HG03095 (cell line): ENCODE results near the gene SRI.

ENCODE experiments used
- ATAC-seq: cut with Tn5 transposase; IDR thresholded peaks from one replicate; pipeline ENCODE4 v1.9.1; 2021; ENCODE audit warnings: moderate library complexity; ENCODE audit not compliant: unreplicated experiment

Gene SRI

DNA sequence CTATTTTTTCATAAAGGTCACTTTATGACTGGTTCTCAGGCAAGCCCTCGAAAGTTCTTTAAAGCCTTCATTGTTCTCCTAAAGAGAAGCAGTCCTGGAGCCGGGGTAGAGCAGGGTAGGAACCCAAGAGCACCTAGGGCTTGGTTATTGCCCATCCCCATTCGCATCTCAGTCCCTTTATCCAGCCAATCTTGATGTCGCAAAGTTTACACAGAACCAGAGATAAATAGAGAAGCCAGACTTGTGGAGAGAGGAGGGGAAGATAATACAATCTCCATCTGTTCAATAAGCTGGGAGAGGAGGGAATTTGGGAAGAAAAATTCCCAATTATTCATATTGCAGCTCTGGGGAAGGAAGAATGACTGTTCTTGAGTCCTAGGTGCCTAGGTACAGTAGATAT is 6.4 kb upstream of the SRI start:
- ATAC-seq: no peak

DNA sequence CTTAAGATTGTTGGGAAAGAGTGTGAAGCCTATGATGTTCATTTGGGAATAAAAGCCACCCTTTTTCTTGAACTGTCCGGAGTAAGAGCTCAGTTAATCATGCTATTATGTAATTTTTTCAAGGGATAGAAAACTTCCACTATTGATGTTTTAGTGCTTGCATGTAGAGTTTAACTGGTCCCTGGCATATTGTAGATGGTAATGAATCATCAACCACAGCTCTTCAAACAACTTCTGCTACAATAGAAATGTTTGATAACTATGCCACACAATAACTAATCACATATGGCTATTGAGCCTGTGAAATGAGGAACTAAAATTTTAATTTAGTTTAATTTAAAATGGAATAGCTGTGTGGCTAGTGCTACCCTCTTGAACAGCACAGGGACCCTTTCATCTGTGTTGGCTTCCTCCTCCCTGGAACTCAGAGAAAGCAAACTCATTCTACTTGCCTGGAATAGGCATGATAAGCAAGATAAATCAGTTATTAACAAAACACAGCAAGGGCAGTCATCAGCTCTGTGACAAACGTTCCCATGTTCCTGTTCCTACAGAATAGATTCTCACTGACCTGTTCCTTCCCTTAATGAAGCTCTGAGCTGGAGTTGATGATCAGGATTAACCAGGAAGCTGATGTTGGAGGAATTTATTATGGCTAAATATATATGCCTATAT is 4.9 kb upstream of the SRI start:
- no peak for ATAC-seq

DNA sequence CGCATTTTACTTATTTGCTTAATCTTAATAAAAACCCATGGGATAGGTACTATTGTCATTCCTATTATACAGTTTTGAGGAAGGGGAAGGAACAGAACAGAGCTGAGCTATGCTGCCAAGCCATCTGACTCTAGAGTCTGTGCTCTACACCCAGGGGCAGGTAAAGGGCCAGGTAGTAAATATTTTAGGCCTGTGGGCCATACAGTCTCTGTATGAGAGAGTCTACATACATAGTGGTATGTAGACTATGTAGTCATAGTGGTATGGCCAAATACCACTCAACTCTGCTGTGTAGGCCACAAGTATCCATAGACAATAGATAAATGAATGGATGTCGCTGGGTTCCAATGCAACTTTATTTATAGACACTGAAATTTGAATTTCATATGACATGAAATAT is 3.4 kb upstream of the SRI start:
- no peak for ATAC-seq

DNA sequence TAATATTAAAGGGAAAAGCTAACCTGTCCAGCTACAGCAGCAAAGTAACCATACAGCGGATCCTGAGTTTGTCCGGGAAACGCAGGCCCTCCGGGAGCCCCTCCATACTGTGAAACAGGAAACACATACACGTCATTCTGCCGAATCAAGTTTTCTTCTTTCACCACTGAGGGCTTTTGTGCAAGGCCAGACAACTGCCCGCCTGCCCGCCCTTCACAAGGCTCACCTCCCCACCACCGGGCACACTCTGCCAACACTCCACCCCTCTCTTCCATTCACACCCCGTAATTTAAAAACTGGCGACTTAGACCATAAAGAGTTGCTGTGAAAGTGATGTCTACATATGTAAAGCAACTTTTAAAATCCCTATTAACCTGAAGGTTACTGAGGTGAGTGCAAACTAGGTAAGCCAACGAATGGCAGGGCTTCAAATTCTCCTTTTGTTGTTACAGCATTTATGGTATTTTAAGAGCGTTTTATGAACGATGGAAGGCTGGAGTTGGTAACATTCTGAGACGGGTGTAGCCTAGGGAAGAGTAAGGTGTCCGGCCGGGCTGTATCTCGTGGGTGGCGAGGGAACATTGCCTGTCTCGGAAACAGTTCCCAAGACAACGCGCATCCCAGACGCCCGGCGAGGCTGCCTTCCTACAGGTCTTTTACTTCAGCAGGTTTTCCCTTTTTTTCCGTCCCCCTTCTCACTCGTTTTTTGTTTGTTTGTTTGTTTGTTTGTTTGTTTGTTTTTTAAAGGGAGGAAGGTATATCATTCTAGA is 817 bp downstream of the SRI start:
- ATAC-seq: peak; percentile 26

DNA sequence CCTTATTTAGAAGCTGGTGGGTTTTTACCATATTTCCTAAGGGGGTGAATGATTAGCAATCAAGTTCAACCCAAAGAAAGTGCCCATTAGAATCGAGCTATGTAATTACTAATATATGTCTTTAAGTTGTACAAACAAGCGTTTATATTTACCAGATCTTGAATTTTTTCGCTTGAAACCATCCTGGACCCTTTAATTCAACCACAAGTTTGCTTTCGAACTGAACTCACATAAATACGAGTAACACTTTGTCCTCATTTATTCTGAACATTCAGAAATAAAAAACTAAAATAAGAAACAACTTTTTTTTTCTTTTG is 1.5 kb downstream of the SRI start:
- no peak for ATAC-seq

DNA sequence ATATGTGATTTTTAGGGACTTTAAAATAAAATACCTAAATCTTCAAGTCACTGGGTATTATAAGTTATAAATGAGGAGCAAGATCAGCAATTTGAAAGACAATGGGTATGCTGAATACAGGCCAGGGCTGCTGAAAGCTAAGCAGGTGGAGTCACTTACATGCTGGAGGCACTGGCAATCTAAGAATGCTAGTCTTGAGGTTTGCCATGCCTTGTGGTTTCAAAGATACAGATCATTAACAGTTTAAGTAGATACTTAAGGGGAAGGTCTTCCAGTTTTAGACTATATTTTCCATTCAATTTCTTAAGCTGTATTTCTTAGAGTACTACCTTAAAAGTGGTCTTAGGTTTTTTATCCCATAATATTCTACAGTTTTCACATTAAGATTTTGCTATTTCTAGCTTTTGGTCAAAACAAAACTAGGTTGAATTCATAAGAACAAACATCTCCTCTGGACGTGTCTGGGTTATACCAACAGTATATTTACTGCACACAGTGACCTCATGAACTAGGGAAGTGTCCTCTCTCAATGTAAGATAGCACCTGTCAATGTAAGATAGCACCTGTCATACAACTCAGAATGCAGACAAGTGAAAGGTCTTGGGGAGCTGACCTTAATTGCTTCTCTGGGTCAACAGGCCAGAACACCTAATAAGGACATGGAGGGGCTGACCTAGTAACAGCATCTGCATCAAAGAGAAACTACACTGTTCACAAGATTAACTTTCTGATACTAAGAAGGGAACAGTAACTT is 2.0 kb downstream of the SRI start:
- peak; percentile 78 for ATAC-seq

DNA sequence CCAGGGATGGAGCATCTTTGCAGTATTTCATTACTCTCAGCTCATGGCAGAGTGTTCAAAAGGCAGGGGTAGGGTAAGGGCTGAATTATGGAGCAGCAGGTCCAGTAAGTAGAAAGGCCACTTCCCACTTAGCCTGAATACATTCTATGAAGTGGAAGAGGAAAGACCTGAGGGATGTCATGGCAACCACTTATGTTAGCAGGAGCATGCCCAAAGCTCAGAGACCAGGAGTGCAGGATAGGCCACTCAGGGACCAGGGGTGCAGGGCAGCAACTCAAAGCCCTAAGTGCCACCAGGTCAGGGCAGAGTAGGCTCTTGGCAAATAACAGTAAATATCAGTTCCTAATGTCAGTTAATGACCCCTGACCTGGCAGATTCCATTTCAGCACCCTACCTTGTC is 3.6 kb downstream of the SRI start:
- ATAC-seq: no peak

DNA sequence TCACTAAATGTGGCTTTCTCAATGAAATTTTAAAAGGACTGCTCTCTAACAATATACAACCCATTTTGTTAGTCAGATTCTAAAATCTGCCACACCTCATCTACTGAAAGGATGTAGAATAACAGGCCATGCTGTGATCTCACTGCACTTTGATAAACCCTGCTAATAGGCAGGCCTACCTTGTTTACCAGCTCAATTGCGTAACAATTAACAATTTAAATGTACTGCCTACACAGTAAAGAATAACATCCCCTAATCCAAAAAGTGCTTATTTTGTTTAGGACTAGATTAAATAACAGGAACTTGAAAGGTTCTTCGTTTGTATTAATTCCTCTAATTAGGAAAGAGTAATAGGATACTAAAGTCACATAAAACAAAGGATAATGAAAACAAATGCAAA is 4.5 kb downstream of the SRI start:
- no peak for ATAC-seq

DNA sequence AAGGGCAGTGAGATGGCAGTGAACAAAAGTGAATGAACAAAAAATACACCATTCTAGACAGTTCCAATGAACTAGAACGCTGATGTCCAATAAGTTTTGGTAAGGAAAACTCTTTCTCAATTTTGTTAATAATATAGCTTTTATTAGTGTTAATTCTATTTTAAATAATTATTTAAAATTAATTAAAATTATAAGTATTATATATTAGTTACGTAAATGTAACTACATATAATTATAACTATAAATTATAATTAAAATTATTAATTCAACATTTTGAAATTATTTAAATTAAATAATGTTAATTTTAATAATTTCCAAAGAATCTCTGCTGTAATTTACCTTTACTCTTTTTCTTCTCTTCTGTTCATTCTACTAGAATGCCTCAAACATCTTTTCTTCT is 5.4 kb downstream of the SRI start:
- ATAC-seq: no peak

DNA sequence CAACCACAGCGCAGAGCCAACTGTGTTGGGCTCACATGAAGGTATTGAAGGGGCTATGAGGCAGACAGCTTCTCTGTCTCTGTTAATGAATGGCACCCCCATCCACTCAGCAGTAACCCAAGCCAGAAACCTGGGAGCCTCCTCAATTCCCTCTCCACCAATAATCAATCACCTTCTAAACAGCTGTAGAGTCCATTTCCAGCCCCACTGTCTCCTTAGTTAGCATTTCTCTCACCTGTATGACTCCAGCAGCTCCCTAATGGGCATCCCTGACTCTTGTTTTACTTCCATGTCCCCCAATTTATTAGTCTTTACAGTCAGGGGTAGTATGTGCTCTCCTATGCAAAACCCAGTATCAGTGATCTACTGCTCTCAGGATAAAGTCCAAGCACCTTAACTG is 6.9 kb downstream of the SRI start:
- ATAC-seq: no peak

DNA sequence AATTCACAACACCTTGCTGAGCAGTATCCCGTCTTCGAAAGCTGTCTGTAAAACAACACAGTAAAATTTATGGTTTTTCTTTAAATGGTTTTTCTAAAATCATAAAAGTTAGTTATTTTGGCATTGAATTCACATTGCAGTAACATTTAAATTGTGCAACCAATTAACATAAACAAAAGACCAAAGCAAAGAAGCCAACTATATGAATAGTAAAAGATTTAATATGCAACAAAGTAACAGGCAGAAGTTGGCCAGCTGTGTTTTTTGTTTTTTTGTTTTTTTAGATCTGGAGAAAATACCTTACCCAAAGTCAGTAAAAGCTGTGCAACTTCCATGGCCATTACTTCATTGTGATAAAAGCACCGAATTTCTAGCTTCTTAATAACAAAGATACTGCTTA is 11.3 kb downstream of the SRI start:
- no peak for ATAC-seq

DNA sequence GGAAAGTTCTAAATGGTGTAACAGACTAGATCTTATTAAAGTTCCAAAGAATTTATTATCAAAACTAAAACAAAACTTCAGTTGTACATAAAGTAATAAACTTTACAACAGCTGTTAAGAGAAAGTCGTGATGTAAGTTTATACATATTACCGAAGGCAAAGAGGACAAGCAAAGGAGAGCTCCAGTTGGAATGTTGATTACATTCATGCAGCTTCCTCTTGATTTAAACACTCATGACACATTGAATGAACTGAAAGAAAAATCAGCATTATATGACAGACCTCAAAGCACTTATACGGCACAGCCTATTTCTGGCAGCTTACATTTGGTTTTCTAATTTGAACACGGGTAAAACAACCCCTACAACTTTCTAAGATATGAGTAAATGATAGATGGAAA is 13.6 kb downstream of the SRI start:
- no peak for ATAC-seq

DNA sequence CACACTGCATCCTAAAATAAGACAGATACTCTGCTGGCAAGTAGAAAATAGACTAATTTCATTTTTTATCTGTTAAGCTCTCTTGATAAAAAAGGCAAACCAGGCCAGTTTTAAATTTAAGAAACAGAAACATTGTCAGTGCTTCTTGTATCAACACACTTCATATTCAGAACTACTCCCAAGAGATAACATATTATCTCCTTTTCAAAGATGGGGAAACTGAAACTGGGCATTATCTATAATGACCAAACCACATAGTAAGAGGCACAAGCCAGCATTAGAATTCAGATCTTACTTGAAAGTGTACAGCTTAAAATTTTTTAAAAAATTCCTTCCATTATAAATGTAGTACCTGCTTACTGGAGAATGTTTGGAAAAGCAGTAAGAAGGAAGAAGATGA is 14.7 kb downstream of the SRI start:
- no peak for ATAC-seq

DNA sequence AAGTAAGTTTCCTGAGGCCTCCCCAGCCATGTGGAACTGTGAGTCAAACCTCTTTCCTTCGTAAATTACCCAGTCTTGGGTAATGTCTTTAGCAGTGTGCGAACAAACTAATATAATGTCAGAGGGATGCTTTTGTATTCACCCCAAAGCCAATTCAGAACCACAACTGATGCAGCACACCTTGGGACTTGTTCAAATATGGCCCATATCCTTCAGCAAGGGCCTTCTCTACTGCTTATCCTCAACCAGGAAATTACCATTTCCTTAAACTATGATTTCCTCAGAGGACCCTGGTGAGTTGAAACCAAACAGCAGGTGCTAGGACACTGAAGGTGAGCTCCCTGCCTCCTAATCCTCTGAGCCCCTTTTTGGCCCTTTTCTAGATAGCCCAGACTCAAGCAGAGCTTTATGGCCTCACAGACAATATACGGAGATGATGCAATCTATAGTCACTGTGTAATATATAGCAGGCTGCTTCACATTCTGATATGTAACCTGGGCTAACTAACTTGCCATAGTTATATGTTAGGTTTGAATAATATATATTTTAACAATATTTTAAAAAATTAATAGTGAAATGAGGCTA is 15.2 kb downstream of the SRI start:
- ATAC-seq: no peak

DNA sequence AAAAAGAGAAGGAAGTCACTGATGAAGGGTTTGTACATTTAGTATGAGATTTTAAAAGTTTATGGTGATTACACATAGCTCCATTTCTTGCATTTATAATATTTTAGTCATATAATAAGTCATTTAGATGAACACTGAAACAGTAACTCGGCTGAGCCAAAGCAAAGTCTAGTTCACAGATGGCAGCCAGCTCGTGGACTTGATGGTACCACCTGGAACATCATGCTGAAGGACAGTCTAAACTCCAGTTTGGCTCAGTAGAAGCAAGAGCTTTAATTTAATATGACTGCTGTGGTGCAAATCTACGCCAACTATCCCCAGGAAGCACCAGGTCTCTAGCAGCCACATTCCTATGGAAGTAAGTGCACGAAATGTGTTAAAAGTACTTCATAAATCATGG is 16.4 kb downstream of the SRI start:
- no peak for ATAC-seq

DNA sequence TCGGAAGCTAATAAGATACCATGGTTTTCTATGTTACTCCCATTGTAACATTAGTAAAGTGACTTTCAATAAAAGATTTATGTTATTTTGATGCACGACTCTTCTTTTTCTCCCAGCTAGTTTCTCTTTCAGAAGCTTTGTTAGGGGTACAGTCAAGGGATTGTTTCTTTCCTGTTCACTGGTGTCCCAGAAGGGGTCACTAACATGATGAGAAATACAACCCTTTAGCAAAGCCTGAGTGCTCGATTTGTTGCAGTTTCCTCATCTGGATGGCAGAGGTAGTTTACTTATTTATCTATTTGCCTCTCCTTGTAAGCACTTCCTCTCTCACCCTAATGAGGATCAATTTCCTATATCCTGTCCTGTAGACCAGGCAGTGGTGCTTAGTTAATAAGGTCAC is 17.0 kb downstream of the SRI start:
- no peak for ATAC-seq

DNA sequence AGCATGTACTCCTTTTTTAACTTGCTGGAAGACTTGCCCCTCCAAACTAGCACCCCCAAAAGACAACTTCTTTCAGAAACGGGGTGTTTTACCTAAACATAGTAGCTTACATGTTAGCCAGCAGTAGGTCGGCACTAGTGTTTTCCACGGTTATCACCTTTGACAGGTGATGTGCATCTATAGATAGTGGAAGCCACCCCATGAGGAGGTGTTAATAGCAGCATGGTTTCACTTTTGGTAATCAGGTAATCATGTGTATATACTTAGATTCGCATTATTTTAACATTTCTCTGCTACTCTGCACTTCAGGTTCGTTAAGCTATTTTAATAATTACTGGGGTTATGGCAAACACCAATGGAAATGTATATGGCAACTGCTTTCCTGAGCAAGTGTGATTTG is 17.6 kb downstream of the SRI start:
- no peak for ATAC-seq

DNA sequence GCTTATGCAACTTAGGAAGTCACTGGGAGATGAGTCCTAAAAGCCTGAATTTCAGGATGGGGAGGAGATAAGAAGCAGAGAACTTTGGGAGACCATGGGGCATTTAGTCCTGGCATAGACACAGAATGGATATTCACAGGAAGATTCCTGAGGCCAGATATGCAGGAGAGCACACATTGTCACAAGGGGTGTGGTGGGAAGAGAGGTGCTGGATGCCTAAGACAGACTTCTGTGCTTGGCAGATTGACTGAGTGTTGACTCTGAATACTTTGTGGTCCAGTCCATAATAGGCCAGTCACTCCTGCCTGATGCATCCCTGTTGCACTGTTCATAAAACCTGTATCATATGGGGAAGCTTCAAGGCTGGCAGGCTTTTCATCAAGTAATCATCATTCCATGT is 18.5 kb downstream of the SRI start:
- no peak for ATAC-seq

DNA sequence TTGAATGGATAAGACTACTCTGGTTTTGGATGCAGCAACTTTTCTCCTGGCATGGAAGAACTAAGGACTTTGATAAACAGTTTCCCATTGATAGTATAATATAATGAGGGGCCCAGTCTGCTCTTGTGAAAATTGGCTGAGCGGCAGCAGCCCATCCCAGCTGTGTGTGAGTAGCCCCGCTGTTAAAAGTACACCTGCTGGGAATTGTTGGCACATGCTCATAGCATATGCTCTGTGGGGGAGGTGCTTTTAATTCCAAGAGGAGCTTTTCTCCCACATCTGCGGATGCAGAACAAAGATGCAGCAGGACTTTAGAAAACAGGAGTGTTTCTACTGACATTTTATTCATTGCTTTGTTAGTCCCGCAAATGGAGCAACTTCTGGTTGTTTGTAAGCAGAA is 19.0 kb downstream of the SRI start:
- no peak for ATAC-seq

DNA sequence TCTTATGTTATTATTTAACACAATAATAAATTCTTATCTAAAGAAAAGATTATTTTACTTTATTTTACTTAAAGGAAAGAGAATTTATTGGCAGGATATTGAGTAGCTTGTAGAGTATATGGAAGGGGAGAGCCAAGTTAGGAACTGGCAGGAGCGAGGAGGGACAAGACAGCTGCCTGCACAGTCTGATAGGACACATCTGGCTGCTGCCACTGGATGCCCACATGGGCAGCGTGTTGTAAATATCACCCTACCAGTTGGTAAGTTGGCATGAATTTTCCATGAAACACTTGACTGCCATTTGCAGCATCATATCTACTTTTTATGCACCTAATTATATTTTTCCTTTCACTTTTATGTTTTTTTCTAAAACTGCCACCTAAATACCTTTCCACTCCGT is 19.6 kb downstream of the SRI start:
- ATAC-seq: no peak

DNA sequence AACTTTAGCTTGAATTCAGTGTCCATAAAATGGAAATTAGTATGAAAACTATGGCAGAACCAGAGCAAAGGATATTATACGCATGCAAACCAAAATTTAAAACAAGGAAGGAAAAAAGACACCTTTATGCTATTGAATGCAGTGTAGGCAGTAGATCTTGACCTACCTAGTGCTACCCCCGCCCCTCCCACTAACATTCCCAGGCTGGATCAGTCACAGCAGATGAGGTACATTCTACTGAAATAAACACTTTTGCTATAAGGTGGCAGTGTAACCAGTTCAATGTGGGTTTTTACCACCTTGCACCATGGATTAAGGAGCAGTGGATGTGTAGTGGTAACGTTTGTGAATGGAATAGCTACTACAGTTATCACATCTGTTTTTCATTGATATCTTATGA is 27.9 kb downstream of the SRI start:
- ATAC-seq: no peak

DNA sequence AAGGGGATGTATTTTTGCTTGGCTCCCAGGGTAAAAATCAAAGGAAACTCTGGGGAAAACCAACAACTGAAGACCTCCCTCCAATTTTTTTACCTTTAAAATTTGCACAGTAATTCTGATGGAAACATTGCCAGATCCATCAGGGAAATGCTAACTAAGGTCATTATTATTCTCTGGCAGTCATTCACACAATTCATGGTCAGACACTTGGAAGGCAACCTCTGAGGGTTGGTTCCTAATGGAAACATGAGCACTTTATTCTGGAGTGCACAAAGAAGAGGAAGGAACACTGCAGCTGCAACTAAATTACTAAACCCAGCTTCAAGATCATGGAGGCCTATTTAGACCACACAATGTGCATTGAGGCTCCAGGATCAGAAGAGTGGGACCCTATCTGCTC is 34.2 kb downstream of the SRI start:
- no peak for ATAC-seq
